Daoy (cell line): ENCODE results near the gene ERBB2. TPM values are rescaled to one million over a fixed set of nuclear protein-coding genes. Genes with fewer than 3 reads are reported as not detected.
"Not testable (repeated sequence)": the region's sequence is repeated elsewhere in the genome, so short reads cannot be mapped to it uniquely, and the experiment has no call there.

Source experiments
- DNase-seq: peaks from one replicate; pipeline ENCODE4 v3.0.0-alpha.2; 2015; ENCODE audit warnings: low read depth
- total RNA-seq: library from RNA; depleted of rRNA; stranded (reverse); fragments of >200 nt; shearing (Covaris generic); gene quantifications from 2 replicates; pipeline ENCODE4 v1.2.3, GENCODE V29; 2014

The ERBB2 gene
- total RNA-seq, 1 experiment from 2014 or later = 6.8 TPM

DNA sequence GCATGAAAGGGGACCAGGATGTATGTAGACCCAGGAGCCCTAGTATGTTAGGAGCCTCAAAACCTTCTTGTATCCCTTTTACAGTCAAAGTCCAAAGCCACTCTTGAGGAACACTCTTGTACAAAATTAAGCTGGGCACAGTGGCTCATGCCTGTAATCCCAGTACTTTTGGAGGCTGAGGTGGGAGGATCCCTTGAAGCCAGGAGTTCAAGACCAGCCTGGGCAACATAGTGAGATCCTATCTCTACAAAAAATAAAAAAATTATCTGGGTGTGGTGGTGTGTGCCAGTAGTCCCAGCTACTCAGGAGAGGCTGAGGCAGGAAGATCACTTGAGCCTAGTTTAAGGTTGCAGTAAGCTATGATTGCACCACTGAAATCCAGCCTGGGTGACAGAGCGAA, 26.1 kb downstream of the ERBB2 start:
- DNase-seq = not testable (repeated sequence)

GRCh38 chr17:39726617-39727016, 26.8 kb downstream of the ERBB2 start:
- no peak for DNase-seq

- DNase-seq = no peak
Measured at GRCh38 chr17:39727556-39727955, 27.7 kb downstream of the ERBB2 start.

DNA sequence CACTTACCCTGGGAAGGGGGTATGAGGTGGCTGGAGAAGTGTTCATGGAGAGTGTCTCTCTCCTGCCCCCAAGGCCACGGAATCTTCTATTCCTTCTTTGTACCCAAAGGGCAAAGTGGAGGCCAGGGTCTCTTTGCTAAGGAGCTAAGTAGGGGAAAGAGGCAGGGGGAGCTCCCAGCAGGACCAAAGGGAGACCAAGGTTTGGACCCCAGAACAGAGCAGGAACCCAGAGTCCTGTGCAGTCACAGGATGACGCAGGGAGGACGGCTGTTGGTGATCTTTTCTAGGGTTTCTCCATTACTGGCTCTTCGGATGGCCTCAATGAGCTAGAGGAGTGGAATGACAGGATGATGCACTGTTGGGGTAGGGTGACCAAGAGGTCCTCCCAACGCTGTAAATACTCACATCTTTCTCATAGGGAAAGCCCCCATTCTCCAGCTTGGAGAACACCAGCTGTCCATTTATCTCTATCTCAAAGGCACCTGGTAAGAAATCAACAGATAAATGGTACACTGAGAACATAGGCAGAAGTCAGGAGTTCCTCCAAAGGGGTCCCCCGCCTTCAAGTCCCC, 29.5 kb downstream of the ERBB2 start:
- no peak for DNase-seq

GRCh38 chr17:39730095-39730921, 30.4 kb downstream of the ERBB2 start, which contains the start of gene MIEN1:
TSS of gene MIEN1 (minus strand) at chr17:39730532. CDS start at chr17:39730495, 37 bp downstream.
- DNase-seq = peak; percentile 84

DNA sequence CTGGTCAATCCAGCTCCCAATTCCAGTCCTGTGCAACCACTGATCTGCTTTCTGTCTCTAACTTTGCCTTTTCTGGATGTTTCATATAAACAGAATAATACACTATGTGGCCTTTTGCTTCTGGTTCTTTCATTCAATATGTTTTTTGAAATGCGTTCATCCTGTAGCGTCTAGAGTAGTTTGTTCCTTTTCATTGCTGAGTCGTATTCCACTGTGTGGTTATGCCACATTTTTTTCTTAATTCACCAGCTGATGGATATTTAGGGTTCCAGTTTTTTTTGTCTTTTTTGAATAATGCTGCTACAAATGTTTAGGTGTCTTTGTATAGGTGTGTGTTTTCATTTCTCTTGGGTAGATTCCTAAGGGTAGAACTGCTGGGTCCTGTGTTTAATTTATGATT, 32.7 kb downstream of the ERBB2 start:
- DNase-seq = no peak

DNA sequence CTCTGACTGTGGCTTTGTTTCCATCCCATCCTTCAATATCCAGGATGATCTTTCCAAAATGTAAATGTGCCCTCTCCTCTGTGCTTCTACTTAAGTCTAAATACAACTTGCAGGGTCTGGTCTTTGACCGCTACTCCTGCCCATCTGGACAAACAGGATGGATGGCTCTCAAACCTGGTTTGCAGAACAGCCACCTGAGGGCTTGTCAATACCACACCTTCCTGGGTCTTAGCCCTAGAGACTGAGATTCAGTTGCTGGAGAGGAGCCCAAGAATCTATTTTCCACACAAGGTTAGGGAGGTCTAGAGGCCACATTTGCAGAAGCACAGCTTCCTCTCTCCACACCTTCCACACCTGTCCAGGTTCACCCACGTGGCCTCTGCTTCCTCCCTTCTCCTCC, 36.0 kb downstream of the ERBB2 start:
- DNase-seq = no peak

- no peak for DNase-seq
Measured at GRCh38 chr17:39736319-39737165, 36.7 kb downstream of the ERBB2 start.

GRCh38 chr17:39737206-39737759, 37.4 kb downstream of the ERBB2 start:
- DNase-seq = no peak

- no peak for DNase-seq
Measured at GRCh38 chr17:39737760-39738567, 38.1 kb downstream of the ERBB2 start, which contains the start of gene GRB7. TSS of gene GRB7 (plus strand) at chr17:39737938. CDS start at chr17:39742302, 4,364 bp downstream.

DNA sequence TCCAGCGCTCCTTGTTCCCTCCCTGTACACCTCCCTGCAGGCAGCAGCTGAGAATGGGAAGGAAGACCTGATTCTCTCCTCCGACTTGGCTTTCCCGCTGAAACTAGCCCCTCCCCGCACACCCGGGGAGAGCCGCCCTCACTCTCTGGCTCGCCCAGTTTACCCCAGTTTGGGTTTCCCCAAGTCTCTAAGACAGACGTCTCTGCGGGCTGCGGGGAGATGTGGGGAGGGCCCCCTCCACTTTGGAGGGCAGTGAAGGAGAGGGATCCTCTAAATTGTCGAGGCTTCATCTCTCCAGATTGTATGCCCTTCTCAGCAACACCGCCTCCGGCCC, 38.7 kb downstream of the ERBB2 start:
- peak; percentile 28 for DNase-seq

DNA sequence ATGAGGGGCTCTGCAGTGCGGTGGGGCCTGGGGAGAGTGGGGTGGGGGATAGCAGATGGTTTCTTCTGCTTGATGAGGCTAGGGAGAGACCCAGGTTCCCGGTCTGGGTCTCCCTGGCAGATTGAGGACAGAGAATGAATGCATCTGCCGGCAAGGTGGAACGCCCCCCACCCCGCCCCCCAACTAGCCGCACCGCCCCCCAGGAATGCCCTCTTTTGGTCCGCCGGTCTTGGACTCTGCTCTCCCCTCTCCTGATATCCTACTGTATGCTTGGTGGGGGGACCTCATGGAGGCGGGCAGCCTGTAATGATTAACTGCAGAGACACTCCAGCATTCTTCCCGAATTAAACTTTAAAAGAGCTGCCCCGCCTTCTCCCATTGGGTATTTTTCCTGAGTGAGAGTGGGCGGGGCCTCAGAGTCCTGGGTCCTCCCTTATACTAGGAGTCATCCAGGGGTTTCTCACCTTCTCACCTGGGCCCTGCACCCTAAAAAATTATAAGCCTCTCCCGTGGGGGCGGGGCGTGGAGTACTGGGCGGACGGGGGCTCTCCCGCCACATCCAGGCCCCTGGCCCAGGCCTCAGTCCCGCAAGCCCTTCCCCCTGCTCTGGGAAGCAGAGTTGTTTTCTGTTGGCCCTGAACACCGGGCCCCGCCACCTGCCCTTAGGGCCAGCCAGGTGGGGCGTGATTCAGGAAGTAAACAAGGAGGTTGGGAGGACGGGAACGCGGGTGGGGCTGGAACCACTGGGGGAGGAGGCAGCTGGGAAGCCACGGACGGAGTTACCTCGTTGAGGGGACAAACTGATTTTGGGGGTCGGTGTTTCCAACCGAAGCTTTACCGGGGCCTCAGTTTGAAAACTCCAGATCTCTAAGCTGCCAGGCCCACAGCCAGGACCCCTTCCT, 39.4 kb downstream of the ERBB2 start:
- DNase-seq = peak; percentile 35

- DNase-seq = peak; percentile 58
Measured at GRCh38 chr17:39739885-39740356, 40.1 kb downstream of the ERBB2 start.

GRCh38 chr17:39740357-39741111, 40.7 kb downstream of the ERBB2 start:
- peak; percentile 85 for DNase-seq

DNA sequence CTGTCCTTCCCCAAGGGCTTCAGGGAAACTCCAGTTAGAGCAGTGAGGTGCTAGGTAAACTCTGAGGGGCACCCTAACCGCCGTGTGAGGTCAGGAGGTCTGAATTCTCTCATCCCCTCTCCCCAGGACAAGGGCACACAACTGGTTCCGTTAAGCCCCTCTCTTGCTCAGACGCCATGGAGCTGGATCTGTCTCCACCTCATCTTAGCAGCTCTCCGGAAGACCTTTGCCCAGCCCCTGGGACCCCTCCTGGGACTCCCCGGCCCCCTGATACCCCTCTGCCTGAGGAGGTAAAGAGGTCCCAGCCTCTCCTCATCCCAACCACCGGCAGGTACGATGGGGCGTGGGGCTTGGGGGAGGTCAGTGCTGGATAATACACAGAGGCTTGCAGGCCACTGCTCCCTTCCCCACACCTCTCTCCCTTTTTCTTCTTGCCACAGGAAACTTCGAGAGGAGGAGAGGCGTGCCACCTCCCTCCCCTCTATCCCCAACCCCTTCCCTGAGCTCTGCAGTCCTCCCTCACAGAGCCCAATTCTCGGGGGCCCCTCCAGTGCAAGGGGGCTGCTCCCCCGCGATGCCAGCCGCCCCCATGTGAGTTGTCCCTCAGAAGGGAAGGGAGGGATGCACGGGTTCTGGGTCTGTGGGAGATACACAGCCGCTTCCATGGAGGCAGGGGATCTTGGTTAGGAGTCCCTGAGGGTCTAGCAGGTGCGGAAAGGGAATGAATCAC, 42.4 kb downstream of the ERBB2 start:
- no peak for DNase-seq

GRCh38 chr17:39742856-39743436, 43.1 kb downstream of the ERBB2 start:
- no peak for DNase-seq

- no peak for DNase-seq
Measured at GRCh38 chr17:39744075-39744835, 44.4 kb downstream of the ERBB2 start.
